HCT116 (cell line): ENCODE data around the gene MED9. TPM values are rescaled to one million over a fixed set of nuclear protein-coding genes. Genes with fewer than 3 reads are reported as not detected.

Source experiments
- ATAC-seq: fragments of 200-7000 bp; cut with Tn5 transposase; 2 replicates; pipeline ENCODE4 v1.9.1; 2020; ENCODE audit warnings: mild to moderate bottlenecking, moderate library complexity
- BruUV-seq: library from RNA; stranded (reverse); fragments of 400-500 nt; replicated peaks from 2 replicates; lab custom pipeline; 2021; lab: Mats Ljungman, UMichigan
- CTCF ChIA-PET: fragments of 300-600 bp; sonication (Branson Sonifier 250); formaldehyde crosslinking; loops from one replicate; lab custom pipeline; 2021; ENCODE audit warnings: antibody characterized with exemption; lab: Charles Lee
- POLR2A ChIA-PET: fragments of 300-600, 350-600 bp; sonication (Branson Sonifier 250); formaldehyde crosslinking; loops from one replicate; lab custom pipeline; 2021; ENCODE audit warnings: antibody characterized with exemption; lab: Charles Lee
- RAD21 ChIA-PET, 2 experiments: fragments of 300-600 bp; sonication (Branson Sonifier 250); formaldehyde crosslinking; loops; one replicate each; lab custom pipeline; 2023; ENCODE audit warnings: low total read pairs in 2 of 2; ENCODE audit not compliant: uncharacterized antibody in 2 of 2, unreplicated experiment in 2 of 2, low non-redundant PET in 1 of 2; lab: Charles Lee
- DNase-seq: peaks from one replicate; pipeline ENCODE4 v3.0.0-alpha.2; 2010; ENCODE audit warnings: low read depth, low spot score
- H2AFZ ChIP-seq: fragments of 200-600 bp; shearing (Covaris generic), sonication (generic); 2 replicates; pipeline ENCODE4 v1.6.1; 2017; ENCODE audit warnings: low read depth, mixed run types, mixed read lengths, antibody characterized with exemption, low read length; ENCODE audit not compliant: poor library complexity, severe bottlenecking
- H3K27ac ChIP-seq: 2 replicates; pipeline ENCODE4 v1.5.1; 2012; ENCODE audit warnings: low read depth, low read length
- H3K27me3 ChIP-seq: fragments of 200-600 bp; sonication (generic); 2 replicates; pipeline ENCODE4 v1.6.1; 2016; ENCODE audit warnings: mixed run types, low read length, mixed read lengths; ENCODE audit not compliant: insufficient read depth
- H3K36me3 ChIP-seq, 2 experiments: fragments of 200-500 bp in 1 of 2; fragments of 200-600 bp in 1 of 2; sonication (Bioruptor generic) in 1 of 2; sonication (generic) in 1 of 2; 2 replicates each; pipeline versions ENCODE4 v1.5.1 to v1.6.1; 2014 to 2016; ENCODE audit warnings: low read length in 2 of 2, inconsistent platforms in 1 of 2, mixed read lengths in 1 of 2, mixed run types in 1 of 2; ENCODE audit not compliant: insufficient read depth in 2 of 2, control insufficient read depth in 1 of 2
- H3K4me1 ChIP-seq, 2 experiments: fragments of 200-600 bp in 1 of 2; sonication (generic) in 1 of 2; 2 replicates each; pipeline versions ENCODE4 v1.5.1 to v1.6.1; 2012 to 2017; ENCODE audit warnings: low read length in 2 of 2, inconsistent platforms in 1 of 2, mild to moderate bottlenecking in 1 of 2, mixed read lengths in 1 of 2, mixed run types in 1 of 2, moderate library complexity in 1 of 2; ENCODE audit not compliant: insufficient read depth in 2 of 2, control insufficient read depth in 1 of 2
- H3K4me2 ChIP-seq: fragments of 200-600 bp; sonication (generic); 2 replicates; pipeline ENCODE4 v1.6.1; 2017; ENCODE audit warnings: mixed run types, low read length, mixed read lengths
- H3K4me3 ChIP-seq, 2 experiments: fragments of 200-600 bp in 1 of 2; sonication (generic) in 1 of 2; replicated peaks in 1 of 2; 2 replicates each; pipeline ENCODE4 v1.5.1; 2011 to 2016; ENCODE audit warnings: low read length in 2 of 2, control low read depth in 1 of 2, low read depth in 1 of 2, mild to moderate bottlenecking in 1 of 2, mixed read lengths in 1 of 2, mixed run types in 1 of 2
- H3K79me2 ChIP-seq: fragments of 200-600 bp; sonication (generic); 2 replicates; pipeline ENCODE4 v1.6.1; 2017; ENCODE audit warnings: mild to moderate bottlenecking, mixed run types, low read length, moderate library complexity, mixed read lengths; ENCODE audit not compliant: insufficient read depth
- H3K9ac ChIP-seq: fragments of 200-600 bp; sonication (generic); 2 replicates; pipeline ENCODE4 v1.6.1; 2016; ENCODE audit warnings: low read length, mixed read lengths
- H3K9me2 ChIP-seq: fragments of 200-600 bp; sonication (generic), shearing (Covaris generic); 2 replicates; pipeline ENCODE4 v1.6.1; 2017; ENCODE audit warnings: mixed run types, mild to moderate bottlenecking, moderate library complexity; ENCODE audit not compliant: insufficient read depth
- H3K9me3 ChIP-seq, 2 experiments: fragments of 200-500 bp in 1 of 2; fragments of 200-600 bp in 1 of 2; sonication (Bioruptor generic) in 1 of 2; sonication (generic) in 1 of 2; 2 replicates each; pipeline ENCODE4 v1.6.1; 2014 to 2017; ENCODE audit warnings: low read length in 2 of 2, mixed read lengths in 2 of 2, inconsistent platforms in 1 of 2, low read depth in 1 of 2, mild to moderate bottlenecking in 1 of 2, mixed run types in 1 of 2, moderate library complexity in 1 of 2; ENCODE audit not compliant: control insufficient read depth in 1 of 2, insufficient read depth in 1 of 2
- H4K20me1 ChIP-seq: fragments of 200-600 bp; sonication (generic), shearing (Covaris generic); 2 replicates; pipeline ENCODE4 v1.6.1; 2017; ENCODE audit warnings: mixed run types, mild to moderate bottlenecking, moderate library complexity; ENCODE audit not compliant: insufficient read depth
- CBX3 ChIP-seq: IDR thresholded peaks from 2 replicates; pipeline ENCODE4 v1.6.1; 2012; ENCODE audit warnings: low read depth
- CEBPB ChIP-seq: IDR thresholded peaks from 2 replicates; pipeline ENCODE4 v1.6.1; 2012; ENCODE audit warnings: low read depth
- EGR1 ChIP-seq: IDR thresholded peaks from 2 replicates; pipeline ENCODE4 v1.6.1; 2012; ENCODE audit warnings: low read depth
- EZH2phosphoT487 ChIP-seq: fragments of 200-600 bp; IDR thresholded peaks from 2 replicates; pipeline ENCODE4 v1.6.1; 2018; ENCODE audit warnings: antibody characterized with exemption, borderline replicate concordance
- MAX ChIP-seq: IDR thresholded peaks from 2 replicates; pipeline ENCODE4 v1.6.1; 2012
- POLR2A ChIP-seq: IDR thresholded peaks from 2 replicates; pipeline ENCODE4 v1.7.0; 2011; ENCODE audit warnings: borderline replicate concordance; ENCODE audit not compliant: insufficient read depth, insufficient read length; ENCODE audit errors: extremely low read depth
- RAD21 ChIP-seq: IDR thresholded peaks from 2 replicates; pipeline ENCODE4 v1.6.1; 2012; ENCODE audit warnings: low read depth, mild to moderate bottlenecking
- REST ChIP-seq: IDR thresholded peaks from 2 replicates; pipeline ENCODE4 v1.6.1; 2012; ENCODE audit warnings: low read depth
- SIN3A ChIP-seq: IDR thresholded peaks from 2 replicates; pipeline ENCODE4 v1.6.1; 2012; ENCODE audit warnings: low read depth
- SP1 ChIP-seq: IDR thresholded peaks from 2 replicates; pipeline ENCODE4 v1.6.1; 2012; ENCODE audit warnings: low read depth
- TCF7L2 ChIP-seq: IDR thresholded peaks from 2 replicates; pipeline ENCODE4 v1.7.0; 2011; ENCODE audit warnings: borderline replicate concordance, inconsistent platforms; ENCODE audit not compliant: insufficient read depth, insufficient read length; ENCODE audit errors: extremely low read depth
- intact Hi-C: fragments of 100-400 bp; cut with micrococcal nuclease; formaldehyde crosslinking; loops from 2 replicates; pipeline ENCODE4 v1.10.0; 2022
- total RNA-seq: library from RNA; stranded (reverse); gene quantifications from one replicate; pipeline ENCODE4 v1.2.1, GENCODE V29; 2021; ENCODE audit not compliant: unreplicated experiment
- TF ChIP-seq, protein P1 (sequence below): IDR thresholded peaks from 2 replicates; pipeline ENCODE4 v1.6.1; 2011; ENCODE audit warnings: mild to moderate bottlenecking, low read length, moderate library complexity; ENCODE audit not compliant: insufficient replicate concordance; ENCODE audit errors: extremely low read depth

The MED9 gene
- total RNA-seq, 1 experiment from 2014 or later: 13.9 TPM

- TF ChIP-seq RAD21: no peak
- TF ChIP-seq CBX3: no peak
- no peak for TF ChIP-seq EZH2phosphoT487
Measured at GRCh38 chr17:17469996-17470395, 6.8 kb upstream of the MED9 start (continued).

DNA sequence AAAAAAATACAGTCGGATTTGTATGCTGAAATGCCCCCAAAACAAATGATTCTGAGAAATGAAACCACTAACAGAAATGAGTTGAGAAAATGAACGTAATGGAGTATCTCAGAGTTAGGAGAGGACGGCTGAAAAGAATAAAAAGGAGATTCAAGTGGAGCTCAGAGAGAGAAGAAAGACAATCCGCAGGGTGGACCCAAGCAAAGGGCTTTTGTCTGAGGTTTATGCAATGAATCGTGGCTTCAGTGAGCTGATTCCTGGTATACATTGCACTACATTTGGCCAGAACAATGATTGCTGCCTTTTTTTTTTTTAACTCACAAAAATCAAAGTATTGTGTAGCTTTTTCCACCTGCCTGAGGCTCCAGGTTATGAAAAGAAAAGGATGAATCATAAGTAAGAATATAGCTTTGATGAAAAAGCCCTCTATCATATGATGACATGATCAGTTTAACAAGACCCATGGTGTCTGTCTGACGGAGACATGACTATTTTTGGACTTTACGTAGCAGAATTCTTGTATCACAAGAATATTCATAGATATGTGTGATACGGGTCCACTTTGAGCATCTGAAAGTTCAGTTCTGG is 4.4 kb upstream of the MED9 start:
- no peaks in the 10 kb centered on the region for H3K36me3 ChIP-seq
- ATAC-seq (no peak), DNase-seq (no peak)
- intact Hi-C loops: no loop called here
- peaks cover 6% of the 10 kb centered on the region for H3K79me2 ChIP-seq
- H2AFZ ChIP-seq: no peak overlapping the region
- ChIA-PET POLR2A (no interaction called here), RAD21 (no interaction called here), CTCF (interaction anchor here (1.0 kb wide), 1 partner anchor 24 kb away, joined by 4 read pairs; no protein-coding TSS in a partner anchor)
- H3K9me2 ChIP-seq: no peaks in the 10 kb centered on the region
- H3K9me3 ChIP-seq: no peaks in the 10 kb centered on the region
- H3K27ac ChIP-seq: no peak overlapping the region
- H3K4me1 ChIP-seq: peaks cover 3 to 6% of the 10 kb centered on the region in 2 experiments; a peak in 3 of 4 replicates
- no peaks in the 10 kb centered on the region for H4K20me1 ChIP-seq
- H3K4me2 ChIP-seq: no peak overlapping the region
- BruUV-seq: no TSS peak
- no peak overlapping the region for H3K9ac ChIP-seq
- H3K27me3 ChIP-seq: peaks cover 27% of the 10 kb centered on the region
- H3K4me3 ChIP-seq: no peak overlapping the region
- TF ChIP-seq CBX3: no peak
- no peak for TF ChIP-seq SIN3A
- TF ChIP-seq POLR2A: no peak
- no peak for TF ChIP-seq TCF7L2
- TF ChIP-seq REST: no peak
- TF ChIP-seq, protein P1, sequence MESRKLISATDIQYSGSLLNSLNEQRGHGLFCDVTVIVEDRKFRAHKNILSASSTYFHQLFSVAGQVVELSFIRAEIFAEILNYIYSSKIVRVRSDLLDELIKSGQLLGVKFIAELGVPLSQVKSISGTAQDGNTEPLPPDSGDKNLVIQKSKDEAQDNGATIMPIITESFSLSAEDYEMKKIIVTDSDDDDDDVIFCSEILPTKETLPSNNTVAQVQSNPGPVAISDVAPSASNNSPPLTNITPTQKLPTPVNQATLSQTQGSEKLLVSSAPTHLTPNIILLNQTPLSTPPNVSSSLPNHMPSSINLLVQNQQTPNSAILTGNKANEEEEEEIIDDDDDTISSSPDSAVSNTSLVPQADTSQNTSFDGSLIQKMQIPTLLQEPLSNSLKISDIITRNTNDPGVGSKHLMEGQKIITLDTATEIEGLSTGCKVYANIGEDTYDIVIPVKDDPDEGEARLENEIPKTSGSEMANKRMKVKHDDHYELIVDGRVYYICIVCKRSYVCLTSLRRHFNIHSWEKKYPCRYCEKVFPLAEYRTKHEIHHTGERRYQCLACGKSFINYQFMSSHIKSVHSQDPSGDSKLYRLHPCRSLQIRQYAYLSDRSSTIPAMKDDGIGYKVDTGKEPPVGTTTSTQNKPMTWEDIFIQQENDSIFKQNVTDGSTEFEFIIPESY: no peak
- no peak for TF ChIP-seq EZH2phosphoT487
- TF ChIP-seq SP1: no peak
- TF ChIP-seq CEBPB: no peak
- no peak for TF ChIP-seq EGR1
- TF ChIP-seq MAX: no peak
